Endothelial cell (in vitro differentiated cells): ENCODE results near the gene EDNRA. TPM values are rescaled to one million over a fixed set of nuclear protein-coding genes. Genes with fewer than 3 reads are reported as not detected.
A peak's percentile ranks its signal among the peaks of the same experiment; 100 is the strongest.

ENCODE experiments used
- DNase-seq: peaks from one replicate; pipeline ENCODE4 v3.0.0; 2021; ENCODE audit warnings: low spot score
- H3K27ac Mint-ChIP-seq: one replicate; pipeline ENCODE4 v1.8.0; 2021; ENCODE audit warnings: mixed read lengths, inconsistent platforms; ENCODE audit not compliant: unreplicated experiment
- H3K27me3 Mint-ChIP-seq: one replicate; pipeline ENCODE4 v1.8.0; 2021; ENCODE audit warnings: mild to moderate bottlenecking, moderate library complexity, mixed read lengths, inconsistent platforms; ENCODE audit not compliant: unreplicated experiment
- H3K36me3 Mint-ChIP-seq: one replicate; pipeline ENCODE4 v1.8.0; 2021; ENCODE audit warnings: mild to moderate bottlenecking, low read depth, mixed read lengths, inconsistent platforms; ENCODE audit not compliant: unreplicated experiment
- H3K4me1 Mint-ChIP-seq: one replicate; pipeline ENCODE4 v1.8.0; 2021; ENCODE audit warnings: mild to moderate bottlenecking, mixed read lengths, inconsistent platforms; ENCODE audit not compliant: unreplicated experiment
- H3K4me3 Mint-ChIP-seq: one replicate; pipeline ENCODE4 v1.8.0; 2021; ENCODE audit warnings: mild to moderate bottlenecking, mixed read lengths, inconsistent platforms; ENCODE audit not compliant: unreplicated experiment
- H3K9me3 Mint-ChIP-seq: one replicate; pipeline ENCODE4 v1.8.0; 2021; ENCODE audit warnings: mixed read lengths, inconsistent platforms; ENCODE audit not compliant: unreplicated experiment
- total RNA-seq: library from RNA; stranded (reverse); fragmentation: NEBNext Ultra II Directional; extraction: Animal tissue kit (Norgen Biotek cat#: 25700); gene quantifications from one replicate; pipeline ENCODE4 v1.2.1, GENCODE V29; 2021; ENCODE audit not compliant: unreplicated experiment
- TF ChIP-seq, protein P1 (sequence below): fragments of 200-600 bp; sonication (generic); IDR thresholded peaks from one replicate; pipeline ENCODE4 v1.5.0; 2021; ENCODE audit warnings: antibody characterized with exemption; ENCODE audit not compliant: unreplicated experiment

The EDNRA gene
- total RNA-seq, 1 donor from 2014 or later: 0.23 TPM

DNA sequence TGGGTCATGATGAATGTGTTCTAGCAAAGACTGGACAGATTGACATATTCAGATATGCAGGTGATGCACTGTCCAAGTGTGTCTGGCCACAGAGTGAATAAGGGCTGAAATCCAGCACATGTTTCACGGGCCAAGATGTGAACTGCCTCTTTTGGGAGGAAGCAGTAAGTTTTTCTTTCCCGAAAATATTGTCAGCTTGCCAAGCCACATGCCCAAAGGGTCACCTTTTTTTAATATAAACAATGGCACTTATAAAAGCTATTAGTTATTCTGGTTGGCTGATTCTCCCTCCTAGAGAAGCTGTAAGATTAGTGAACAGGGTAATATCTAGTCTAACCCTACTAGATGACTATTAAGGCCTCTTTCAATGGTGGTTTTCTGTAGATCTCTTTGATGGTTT lies 1.5 kb upstream of the EDNRA start:
- Mint-ChIP-seq H3K4me1 (peaks cover 3% of the 10 kb centered on the region), H3K27ac (no peak overlapping the region), H3K27me3 (peaks cover 4% of the 10 kb centered on the region), H3K4me3 (no peak overlapping the region), H3K9me3 (no peaks in the 10 kb centered on the region), H3K36me3 (no peaks in the 10 kb centered on the region)
- DNase-seq: no peak
- TF ChIP-seq, protein P1, sequence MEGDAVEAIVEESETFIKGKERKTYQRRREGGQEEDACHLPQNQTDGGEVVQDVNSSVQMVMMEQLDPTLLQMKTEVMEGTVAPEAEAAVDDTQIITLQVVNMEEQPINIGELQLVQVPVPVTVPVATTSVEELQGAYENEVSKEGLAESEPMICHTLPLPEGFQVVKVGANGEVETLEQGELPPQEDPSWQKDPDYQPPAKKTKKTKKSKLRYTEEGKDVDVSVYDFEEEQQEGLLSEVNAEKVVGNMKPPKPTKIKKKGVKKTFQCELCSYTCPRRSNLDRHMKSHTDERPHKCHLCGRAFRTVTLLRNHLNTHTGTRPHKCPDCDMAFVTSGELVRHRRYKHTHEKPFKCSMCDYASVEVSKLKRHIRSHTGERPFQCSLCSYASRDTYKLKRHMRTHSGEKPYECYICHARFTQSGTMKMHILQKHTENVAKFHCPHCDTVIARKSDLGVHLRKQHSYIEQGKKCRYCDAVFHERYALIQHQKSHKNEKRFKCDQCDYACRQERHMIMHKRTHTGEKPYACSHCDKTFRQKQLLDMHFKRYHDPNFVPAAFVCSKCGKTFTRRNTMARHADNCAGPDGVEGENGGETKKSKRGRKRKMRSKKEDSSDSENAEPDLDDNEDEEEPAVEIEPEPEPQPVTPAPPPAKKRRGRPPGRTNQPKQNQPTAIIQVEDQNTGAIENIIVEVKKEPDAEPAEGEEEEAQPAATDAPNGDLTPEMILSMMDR: no peak

DNA sequence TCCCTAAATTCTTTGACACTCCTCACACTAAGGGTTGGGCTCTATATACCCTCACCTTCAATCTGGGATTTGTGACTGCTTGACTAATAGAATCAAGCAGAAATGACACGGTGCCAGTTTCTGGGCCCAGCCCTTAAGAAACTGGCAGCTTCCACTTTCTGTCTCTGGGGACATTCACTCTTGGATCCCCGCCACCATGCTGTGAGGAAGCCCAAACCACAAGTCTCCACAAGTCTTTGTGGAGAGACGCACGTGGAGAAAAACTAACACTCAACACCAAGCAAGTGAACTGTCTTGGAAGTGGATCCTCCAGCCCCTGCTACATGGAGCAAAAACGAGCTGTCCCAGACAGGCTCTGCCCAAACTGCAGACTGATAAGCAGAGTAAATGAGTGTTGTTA lies 1.1 kb upstream of the EDNRA start:
- H3K4me1 Mint-ChIP-seq: peaks cover 3% of the 10 kb centered on the region
- TF ChIP-seq, protein P1: no peak
- DNase-seq: no peak
- H3K27ac Mint-ChIP-seq: no peak overlapping the region
- no peaks in the 10 kb centered on the region for H3K9me3 Mint-ChIP-seq
- no peaks in the 10 kb centered on the region for H3K36me3 Mint-ChIP-seq
- H3K27me3 Mint-ChIP-seq: peaks cover 4% of the 10 kb centered on the region
- H3K4me3 Mint-ChIP-seq: no peak overlapping the region

DNA sequence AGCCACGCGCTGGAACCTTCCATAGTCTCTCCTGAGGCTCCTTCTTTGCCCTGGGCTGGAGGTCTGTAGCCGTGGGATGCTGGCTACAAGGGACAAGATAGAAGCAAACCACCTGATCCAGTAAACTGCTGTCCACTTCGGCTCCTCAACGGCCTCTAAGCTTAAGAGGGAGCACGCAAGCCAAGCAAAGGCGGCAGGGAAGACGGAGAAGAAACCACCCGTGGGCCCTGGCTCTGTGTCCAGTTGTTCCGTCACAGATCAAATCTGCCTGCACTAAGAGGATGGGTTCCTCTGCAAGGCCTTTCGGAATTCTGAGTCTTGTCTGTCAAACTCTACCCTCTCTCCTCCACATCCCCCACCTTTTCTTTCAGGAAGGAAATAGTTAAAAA lies 401 bp upstream of the EDNRA start:
- TF ChIP-seq, protein P1: no peak
- Mint-ChIP-seq H3K27me3 (peaks cover 4% of the 10 kb centered on the region), H3K4me3 (peak overlapping the region; percentile 94), H3K4me1 (peaks cover 3% of the 10 kb centered on the region), H3K27ac (no peak overlapping the region), H3K36me3 (no peaks in the 10 kb centered on the region), H3K9me3 (no peaks in the 10 kb centered on the region)
- DNase-seq: no peak

DNA sequence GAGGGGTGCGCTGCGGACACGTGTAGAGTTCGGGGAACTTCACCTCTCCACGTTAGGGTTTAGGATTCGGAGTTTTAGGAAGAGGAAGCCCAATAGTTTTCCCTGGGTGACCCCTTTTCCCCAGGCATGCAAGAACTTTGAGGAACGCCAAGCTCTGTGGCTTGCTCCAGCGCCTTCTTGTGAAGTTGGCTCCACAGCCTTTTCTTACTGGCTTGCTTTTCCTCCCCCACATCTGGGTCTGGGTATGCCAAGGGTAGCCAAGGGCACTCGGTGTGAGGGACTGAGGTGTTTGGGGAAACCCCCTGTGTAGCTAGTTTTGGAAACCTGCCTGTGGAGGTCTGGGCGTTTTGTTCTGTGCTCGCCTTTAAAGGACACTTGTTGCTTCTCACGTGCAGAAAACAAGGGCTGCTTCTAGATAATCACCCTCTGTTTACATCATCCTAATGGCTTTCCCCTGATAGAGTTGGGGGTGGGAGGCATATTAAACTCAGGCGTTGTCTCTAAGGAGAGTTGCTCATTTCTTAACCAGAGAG lies 746 bp downstream of the EDNRA start:
- H3K27ac Mint-ChIP-seq: no peak overlapping the region
- peaks cover 3% of the 10 kb centered on the region for H3K4me1 Mint-ChIP-seq
- no peaks in the 10 kb centered on the region for H3K36me3 Mint-ChIP-seq
- H3K27me3 Mint-ChIP-seq: peaks cover 4% of the 10 kb centered on the region
- no peak for DNase-seq
- H3K4me3 Mint-ChIP-seq: peak overlapping the region; percentile 59
- TF ChIP-seq, protein P1: no peak
- no peaks in the 10 kb centered on the region for H3K9me3 Mint-ChIP-seq

DNA sequence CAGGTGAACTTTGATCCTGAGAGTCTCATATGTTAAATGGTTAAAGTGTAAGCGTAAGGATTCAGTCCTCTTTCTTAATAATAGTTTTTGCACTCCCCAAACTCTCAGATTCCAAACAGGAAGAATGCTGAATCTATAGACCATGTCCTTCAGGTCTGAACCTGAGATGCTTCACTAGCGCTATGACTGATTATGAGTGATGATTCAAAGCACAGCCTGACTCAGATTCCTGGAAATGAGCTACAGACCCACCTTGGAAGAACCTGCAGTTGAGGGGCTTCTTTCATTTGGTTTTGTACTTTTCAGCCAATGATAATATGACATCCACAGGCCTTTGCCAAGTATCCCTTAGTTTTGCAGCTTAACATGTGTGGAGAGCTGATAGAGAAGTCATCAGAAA lies 1.4 kb downstream of the EDNRA start:
- Mint-ChIP-seq H3K4me3 (no peak overlapping the region), H3K27me3 (peaks cover 4% of the 10 kb centered on the region), H3K27ac (no peak overlapping the region), H3K36me3 (no peaks in the 10 kb centered on the region), H3K4me1 (peaks cover 3% of the 10 kb centered on the region), H3K9me3 (no peaks in the 10 kb centered on the region)
- DNase-seq: no peak
- TF ChIP-seq, protein P1: no peak
